Fibroblast of mammary gland (primary cell): ENCODE measurements around the gene RASGRP1.

Source experiments
- DNase-seq: peaks from one replicate; pipeline ENCODE4 v3.0.0-alpha.2; 2010; ENCODE audit warnings: low read depth
- H3K4me3 ChIP-seq: 2 replicates; pipeline ENCODE4 v1.5.1; 2011; ENCODE audit warnings: low read depth, mild to moderate bottlenecking, low read length, moderate library complexity; ENCODE audit not compliant: control insufficient read depth
- TF ChIP-seq, protein P1 (sequence below): conservative IDR thresholded peaks from 2 replicates; pipeline ENCODE4 v1.5.1; 2011; ENCODE audit warnings: low read depth, low read length, inconsistent platforms; ENCODE audit not compliant: control insufficient read depth, insufficient read depth

The RASGRP1 gene

DNA sequence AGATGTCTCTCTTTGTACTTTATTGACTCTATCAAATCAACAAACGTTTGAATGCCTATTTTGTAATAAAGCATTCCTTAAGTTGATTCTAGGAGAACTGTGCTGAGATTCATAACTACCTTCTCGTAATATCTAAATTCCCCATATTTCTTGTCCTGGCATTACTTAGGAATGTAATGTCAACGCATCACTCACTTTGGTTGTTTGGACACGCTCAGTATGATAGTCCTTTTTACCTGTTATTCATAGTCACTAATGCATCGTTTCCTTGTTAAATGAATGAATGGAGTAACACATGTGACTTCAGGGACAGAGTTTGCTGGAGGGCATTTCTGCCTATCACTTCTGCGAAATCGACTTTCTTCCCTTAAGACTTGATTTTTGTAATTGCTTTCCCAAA, 44.1 kb upstream of the RASGRP1 start:
- TF ChIP-seq, protein P1, sequence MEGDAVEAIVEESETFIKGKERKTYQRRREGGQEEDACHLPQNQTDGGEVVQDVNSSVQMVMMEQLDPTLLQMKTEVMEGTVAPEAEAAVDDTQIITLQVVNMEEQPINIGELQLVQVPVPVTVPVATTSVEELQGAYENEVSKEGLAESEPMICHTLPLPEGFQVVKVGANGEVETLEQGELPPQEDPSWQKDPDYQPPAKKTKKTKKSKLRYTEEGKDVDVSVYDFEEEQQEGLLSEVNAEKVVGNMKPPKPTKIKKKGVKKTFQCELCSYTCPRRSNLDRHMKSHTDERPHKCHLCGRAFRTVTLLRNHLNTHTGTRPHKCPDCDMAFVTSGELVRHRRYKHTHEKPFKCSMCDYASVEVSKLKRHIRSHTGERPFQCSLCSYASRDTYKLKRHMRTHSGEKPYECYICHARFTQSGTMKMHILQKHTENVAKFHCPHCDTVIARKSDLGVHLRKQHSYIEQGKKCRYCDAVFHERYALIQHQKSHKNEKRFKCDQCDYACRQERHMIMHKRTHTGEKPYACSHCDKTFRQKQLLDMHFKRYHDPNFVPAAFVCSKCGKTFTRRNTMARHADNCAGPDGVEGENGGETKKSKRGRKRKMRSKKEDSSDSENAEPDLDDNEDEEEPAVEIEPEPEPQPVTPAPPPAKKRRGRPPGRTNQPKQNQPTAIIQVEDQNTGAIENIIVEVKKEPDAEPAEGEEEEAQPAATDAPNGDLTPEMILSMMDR = no peak
- no peak overlapping the region for H3K4me3 ChIP-seq
- no peak for DNase-seq

DNA sequence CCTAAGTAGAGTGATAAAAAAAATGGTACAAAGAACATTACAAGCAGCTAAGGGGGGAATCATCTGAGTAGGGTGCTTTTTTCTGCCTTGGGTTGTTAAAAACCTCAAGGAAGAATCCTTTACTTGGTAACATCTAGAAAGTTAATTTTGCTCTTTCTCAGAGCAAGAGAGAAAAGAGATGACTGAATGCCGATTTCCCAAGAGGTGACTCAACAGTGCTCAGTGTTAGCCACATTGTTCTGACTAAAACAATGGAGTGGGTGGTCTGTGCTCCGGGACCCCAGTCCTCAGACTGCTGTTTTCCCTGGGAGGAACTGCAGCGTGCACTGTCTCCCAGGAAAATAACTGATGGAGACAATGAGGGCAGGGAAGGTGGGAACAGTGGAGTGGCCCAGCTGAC, 41.1 kb upstream of the RASGRP1 start:
- TF ChIP-seq, protein P1 = no peak
- H3K4me3 ChIP-seq = no peak overlapping the region
- DNase-seq = peak; percentile 4

DNA sequence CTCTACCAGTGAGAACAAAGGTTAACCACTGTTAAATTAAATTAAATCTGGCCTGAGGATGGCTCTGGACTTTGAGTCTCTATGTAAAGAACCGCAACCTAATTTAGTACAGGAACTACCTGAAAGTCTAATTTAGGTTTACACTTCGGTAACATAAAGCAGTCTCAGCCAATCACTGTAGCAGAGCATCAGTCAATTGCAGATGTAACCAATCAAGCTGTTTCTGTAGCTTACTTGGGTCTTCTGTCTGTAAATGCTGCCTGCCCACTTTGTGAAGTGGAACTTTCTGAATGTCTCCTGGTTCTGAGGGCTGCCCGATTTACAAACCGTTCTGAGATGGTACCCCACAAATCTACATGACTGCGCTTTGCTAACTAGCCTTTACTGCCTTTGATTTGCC, 39.1 kb upstream of the RASGRP1 start:
- TF ChIP-seq, protein P1 = no peak
- no peak for DNase-seq
- H3K4me3 ChIP-seq = no peak overlapping the region

DNA sequence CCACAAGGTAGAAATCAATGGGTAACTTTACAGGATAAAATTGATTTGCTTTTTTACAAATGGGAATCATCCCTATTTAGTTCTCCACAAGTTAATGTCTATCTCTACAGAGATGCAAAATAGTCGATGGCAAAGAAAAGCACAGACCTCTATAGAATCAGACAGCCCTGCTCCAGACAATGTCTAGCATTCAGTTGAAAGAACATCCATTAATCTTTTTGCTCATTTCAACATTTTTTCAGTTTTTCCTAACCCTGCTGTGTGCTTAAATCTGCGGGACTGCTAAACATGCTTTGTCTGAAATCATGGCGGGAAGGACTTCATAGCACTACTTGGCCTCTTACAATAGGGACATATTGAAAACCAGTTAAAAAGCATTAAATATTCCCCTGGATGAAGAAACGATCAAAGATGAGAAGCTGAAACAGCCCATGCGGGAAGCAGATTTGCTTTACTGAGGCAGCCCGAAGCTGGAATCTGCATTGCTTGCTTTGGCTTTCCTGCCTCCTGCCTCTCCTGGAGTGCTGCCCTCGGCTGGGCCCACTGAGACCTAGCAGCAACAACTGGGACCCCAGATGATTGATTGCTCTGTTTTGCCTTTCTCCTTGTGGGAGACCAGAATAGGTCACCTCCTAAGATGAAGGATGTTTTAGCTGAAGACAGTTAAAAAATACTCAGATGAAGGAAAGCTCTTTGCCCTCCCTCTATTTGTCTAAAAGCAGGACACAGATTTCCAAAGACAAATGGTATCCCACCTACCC, 38.5 kb upstream of the RASGRP1 start:
- DNase-seq = no peak
- TF ChIP-seq, protein P1 = no peak

DNA sequence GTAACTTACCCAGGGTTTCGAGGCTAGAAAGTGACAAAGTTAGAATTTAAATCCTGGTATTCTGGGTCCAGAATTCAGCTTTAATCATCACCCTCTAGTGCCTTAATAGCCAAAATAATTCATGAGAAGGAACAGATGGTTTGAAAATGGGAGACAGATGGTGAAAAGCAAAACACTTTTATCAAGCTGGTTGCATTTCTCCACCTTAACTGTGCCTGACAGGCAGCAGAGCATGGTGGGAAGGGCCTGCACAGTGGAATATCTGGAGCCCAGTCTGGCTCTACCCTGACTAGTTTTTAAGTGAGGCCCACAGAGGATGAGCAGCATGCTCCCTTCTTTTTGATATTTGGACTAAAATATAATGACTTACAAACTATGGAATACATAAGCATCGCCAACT, 35.6 kb upstream of the RASGRP1 start:
- no peak overlapping the region for H3K4me3 ChIP-seq
- no peak for DNase-seq
- TF ChIP-seq, protein P1 = no peak

More for the DNA sequence above, 38.5 kb upstream of the RASGRP1 start:
- no peak overlapping the region for H3K4me3 ChIP-seq

GRCh38 chr15:38598749-38599148, 34.1 kb upstream of the RASGRP1 start:
- no peak for DNase-seq
- TF ChIP-seq, protein P1 = no peak
- no peak overlapping the region for H3K4me3 ChIP-seq

DNA sequence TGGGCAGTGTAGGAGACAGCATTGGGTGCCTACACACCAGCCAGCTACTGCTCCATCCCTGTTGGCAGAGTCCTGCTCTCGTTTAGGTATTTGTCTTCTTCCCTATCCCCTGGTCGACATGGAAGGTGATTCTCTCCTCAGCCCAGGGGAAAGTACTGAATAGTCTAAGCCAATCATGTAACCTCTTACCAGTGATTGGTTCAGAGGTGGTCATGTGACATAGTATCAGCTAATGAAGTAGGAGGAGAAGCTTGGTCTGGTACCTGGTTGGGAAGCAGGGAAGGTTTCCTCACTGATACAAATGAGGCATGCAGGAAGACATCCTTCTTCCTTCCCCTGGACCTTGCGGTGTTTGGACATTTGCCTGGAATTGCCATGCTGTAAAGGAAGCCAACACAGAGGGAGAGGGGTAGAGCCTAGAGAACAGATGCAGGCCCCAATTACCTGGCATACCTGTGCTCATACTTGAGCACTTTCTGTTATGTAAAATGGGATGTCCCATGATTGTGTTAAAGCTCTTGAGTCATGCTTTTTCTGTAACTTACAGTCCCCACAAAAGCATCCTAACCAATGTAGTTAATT, 32.7 kb upstream of the RASGRP1 start:
- no peak for DNase-seq
- TF ChIP-seq, protein P1 = no peak
- no peak overlapping the region for H3K4me3 ChIP-seq
